ENCODE data around the gene SLC22A13. TPM values are rescaled to one million over a fixed set of nuclear protein-coding genes. Genes with fewer than 3 reads are reported as not detected.

The SLC22A13 gene
- total RNA-seq, 4 donors from 2014 or later: under 0.01 to 0.70 TPM; not detected in 2

- no peak for DNase-seq
- intact Hi-C loops (cut with DNase I; ENCODE audit: low total_unique reads): no loop called here
- Histone ChIP-seq H3K4me3 (no peak overlapping the region), H3K4me1 (no peaks in the 10 kb centered on the region), H3K36me3 (no peaks in the 10 kb centered on the region), H3K27ac (no peak overlapping the region), H3K9me3 (no peaks in the 10 kb centered on the region), H3K27me3 (no peaks in the 10 kb centered on the region)
- TF ChIP-seq CTCF (IDR thresholded peaks at IDR 0.05) (no peak), POLR2A (IDR thresholded peaks at IDR 0.05) (no peak)
Observed at GRCh38 chr3:38268522-38268921, 2.9 kb downstream of the SLC22A13 start.

- no peaks in the 10 kb centered on the region for H3K36me3 ChIP-seq
- no peak overlapping the region for H3K27ac ChIP-seq
- H3K4me1 ChIP-seq: no peaks in the 10 kb centered on the region
- TF ChIP-seq CTCF (IDR thresholded peaks at IDR 0.05): no peak
- TF ChIP-seq POLR2A (IDR thresholded peaks at IDR 0.05): no peak
- no peak overlapping the region for H3K4me3 ChIP-seq
- intact Hi-C loops (cut with DNase I; ENCODE audit: low total_unique reads): no loop called here
- DNase-seq: no peak
- H3K9me3 ChIP-seq: no peaks in the 10 kb centered on the region
- H3K27me3 ChIP-seq: no peaks in the 10 kb centered on the region
Observed at GRCh38 chr3:38270606-38271005, 5.0 kb downstream of the SLC22A13 start.

GRCh38 chr3:38271553-38271952 is 5.9 kb downstream of the SLC22A13 start:
- H3K9me3 ChIP-seq: no peaks in the 10 kb centered on the region
- no peak for TF ChIP-seq POLR2A (IDR thresholded peaks at IDR 0.05)
- no peak for TF ChIP-seq CTCF (IDR thresholded peaks at IDR 0.05)
- H3K27ac ChIP-seq: no peak overlapping the region
- intact Hi-C loops (cut with DNase I; ENCODE audit: low total_unique reads): no loop called here
- H3K27me3 ChIP-seq: no peaks in the 10 kb centered on the region
- no peaks in the 10 kb centered on the region for H3K4me1 ChIP-seq
- no peaks in the 10 kb centered on the region for H3K36me3 ChIP-seq
- no peak overlapping the region for H3K4me3 ChIP-seq
- DNase-seq: no peak

- DNase-seq: no peak
- no peaks in the 10 kb centered on the region for H3K27me3 ChIP-seq
- intact Hi-C loops (cut with DNase I; ENCODE audit: low total_unique reads): no loop called here
- no peak overlapping the region for H3K4me3 ChIP-seq
- H3K27ac ChIP-seq: no peak overlapping the region
- H3K36me3 ChIP-seq: no peaks in the 10 kb centered on the region
- no peak for TF ChIP-seq POLR2A (IDR thresholded peaks at IDR 0.05)
- TF ChIP-seq CTCF (IDR thresholded peaks at IDR 0.05): no peak
- H3K4me1 ChIP-seq: no peaks in the 10 kb centered on the region
- H3K9me3 ChIP-seq: no peaks in the 10 kb centered on the region
Observed at GRCh38 chr3:38274864-38275649, 9.4 kb downstream of the SLC22A13 start.

- no peak for DNase-seq
- TF ChIP-seq CTCF (IDR thresholded peaks at IDR 0.05) (no peak), POLR2A (IDR thresholded peaks at IDR 0.05) (no peak)
- Histone ChIP-seq H3K27ac (no peak overlapping the region), H3K4me3 (no peak overlapping the region), H3K4me1 (no peaks in the 10 kb centered on the region), H3K36me3 (no peaks in the 10 kb centered on the region), H3K9me3 (no peaks in the 10 kb centered on the region), H3K27me3 (no peaks in the 10 kb centered on the region)
- intact Hi-C loops (cut with DNase I; ENCODE audit: low total_unique reads): no loop called here
Observed at GRCh38 chr3:38275658-38276057, 10.0 kb downstream of the SLC22A13 start.
